Stimulated activated CD4-positive, alpha-beta T cell treated with anti-CD3 and anti-CD28 coated beads, TNF-alpha, amount 100 ng/mL, for 1 hour (primary cell): ENCODE results near the gene MICB.
"Not testable (repeated sequence)": the region's sequence is repeated elsewhere in the genome, so short reads cannot be mapped to it uniquely, and the experiment has no call there.

Experiments used
- DNase-seq, 3 donors: peaks; one replicate each; pipeline ENCODE4 v3.0.0-alpha.2; 2020; ENCODE audit warnings: low read depth in 3 of 3, low spot score in 1 of 3

Gene MICB

GRCh38 chr6:31498748-31499147 lies 803 bp downstream of the MICB start:
- DNase-seq: no peak

- DNase-seq: not testable (repeated sequence)
These were observed 1.7 kb downstream of the MICB start for GRCh38 chr6:31499648-31500047.

- no peak for DNase-seq
These were observed 4.6 kb downstream of the MICB start for GRCh38 chr6:31502586-31502985.

GRCh38 chr6:31509036-31509435 lies 11.1 kb downstream of the MICB start:
- not testable (repeated sequence) for DNase-seq

GRCh38 chr6:31510007-31510406 lies 12.1 kb downstream of the MICB start:
- DNase-seq: no peak

- DNase-seq: no peak
These were observed 15.7 kb downstream of the MICB start for GRCh38 chr6:31513456-31514165.

- no peak for DNase-seq
These were observed 23.9 kb downstream of the MICB start for GRCh38 chr6:31521835-31522234.

GRCh38 chr6:31525553-31525931 lies 27.6 kb downstream of the MICB start:
- DNase-seq: no peak

GRCh38 chr6:31525932-31526591 lies 28.1 kb downstream of the MICB start:
- DNase-seq: no peak

- no peak for DNase-seq
These were observed 30.4 kb downstream of the MICB start for GRCh38 chr6:31528307-31528777.

GRCh38 chr6:31528821-31529328 lies 30.9 kb downstream of the MICB start, which contains the start of gene MCCD1:
Gene MCCD1 (plus strand): TSS chr6:31528962. CDS start chr6:31529015, 53 bp downstream.
- no peak for DNase-seq

- no peak for DNase-seq
These were observed 31.6 kb downstream of the MICB start for GRCh38 chr6:31529329-31530150.

GRCh38 chr6:31530659-31531058 lies 32.7 kb downstream of the MICB start:
- DNase-seq: no peak

- DNase-seq: no peak
These were observed 33.2 kb downstream of the MICB start for GRCh38 chr6:31531162-31531561.

- DNase-seq: no peak
These were observed 34.1 kb downstream of the MICB start for GRCh38 chr6:31531771-31532643.

GRCh38 chr6:31532644-31533454 lies 34.9 kb downstream of the MICB start:
- no peak for DNase-seq

- no peak for DNase-seq
These were observed 35.5 kb downstream of the MICB start for GRCh38 chr6:31533455-31533841.

GRCh38 chr6:31534011-31534410 lies 36.1 kb downstream of the MICB start:
- no peak for DNase-seq

GRCh38 chr6:31534521-31535040 lies 36.6 kb downstream of the MICB start:
- no peak for DNase-seq
